ACHN (cell line): Measurements from ENCODE around the gene OR4K2.

Experiments used
- DNase-seq: peaks from one replicate; pipeline ENCODE4 v3.0.0-alpha.2; 2015
- in situ Hi-C: cut with HindIII; loops from 2 replicates; pipeline ENCODE4 v1.10.0; 2017; ENCODE audit warnings: low sequenced_read_pairs, low pct_ligation_motif_present, low pct_unique_long_range_greater_than_20kb

The OR4K2 gene

GRCh38 chr14:19930617-19931016 is 55.7 kb downstream of the OR4K2 start, which contains the start of gene OR4K1:
Gene OR4K1, plus strand, starts transcription at chr14:19930917. Its CDS starts 4,750 bp downstream, at chr14:19935667.
- DNase-seq: no peak
- in situ Hi-C loops: no loop called here
